ENCODE measurements around the gene LRP1B.

The LRP1B gene

GRCh38 chr2:141994066-141994465 is 136.8 kb downstream of the LRP1B start:
- Histone ChIP-seq H4K20me1 (ENCODE audit: insufficient read depth, low read length) (no peaks in the 10 kb centered on the region), H3K9me3 (ENCODE audit: low read length) (no peaks in the 10 kb centered on the region), H3K4me1 (ENCODE audit: insufficient read depth, low read length, severe bottlenecking) (no peaks in the 10 kb centered on the region), H3K9me2 (ENCODE audit: low read depth, low read length) (no peaks in the 10 kb centered on the region), H2AFZ (ENCODE audit: low read length) (no peak overlapping the region), H3K36me3 (ENCODE audit: insufficient read depth, low read length) (no peaks in the 10 kb centered on the region), H3K9ac (ENCODE audit: low read length) (no peak overlapping the region), H3K4me3 (ENCODE audit: low read depth, low read length, poor library complexity, severe bottlenecking) (no peak overlapping the region), H3K79me2 (ENCODE audit: insufficient read depth, low read length) (no peaks in the 10 kb centered on the region), H3F3A (ENCODE audit: insufficient read depth, low read length) (no peaks in the 10 kb centered on the region), H3K27ac (ENCODE audit: low read depth, low read length, poor library complexity, severe bottlenecking) (no peak overlapping the region), H3K27me3 (ENCODE audit: insufficient read depth, low read length) (no peaks in the 10 kb centered on the region), H3K4me2 (ENCODE audit: low read length) (no peak overlapping the region)
- TF ChIP-seq CTCF (IDR thresholded peaks at IDR 0.05; ENCODE audit: low read length): no peak
- no peak for TF ChIP-seq EZH2 (IDR thresholded peaks at IDR 0.05; ENCODE audit: borderline replicate concordance, low read length)

GRCh38 chr2:141992695-141993094 is 138.1 kb downstream of the LRP1B start:
- no peaks in the 10 kb centered on the region for H3K36me3 ChIP-seq (ENCODE audit: insufficient read depth, low read length)
- no peaks in the 10 kb centered on the region for H3K4me1 ChIP-seq (ENCODE audit: insufficient read depth, low read length, severe bottlenecking)
- H4K20me1 ChIP-seq (ENCODE audit: insufficient read depth, low read length): no peaks in the 10 kb centered on the region
- TF ChIP-seq CTCF (IDR thresholded peaks at IDR 0.05; ENCODE audit: low read length): no peak
- no peak for TF ChIP-seq EZH2 (IDR thresholded peaks at IDR 0.05; ENCODE audit: borderline replicate concordance, low read length)
- no peaks in the 10 kb centered on the region for H3K27me3 ChIP-seq (ENCODE audit: insufficient read depth, low read length)
- H3K79me2 ChIP-seq (ENCODE audit: insufficient read depth, low read length): no peaks in the 10 kb centered on the region
- H2AFZ ChIP-seq (ENCODE audit: low read length): no peak overlapping the region
- H3F3A ChIP-seq (ENCODE audit: insufficient read depth, low read length): no peaks in the 10 kb centered on the region
- no peak overlapping the region for H3K4me2 ChIP-seq (ENCODE audit: low read length)
- H3K9me2 ChIP-seq (ENCODE audit: low read depth, low read length): no peaks in the 10 kb centered on the region
- no peak overlapping the region for H3K4me3 ChIP-seq (ENCODE audit: low read depth, low read length, poor library complexity, severe bottlenecking)
- H3K27ac ChIP-seq (ENCODE audit: low read depth, low read length, poor library complexity, severe bottlenecking): no peak overlapping the region
- no peak overlapping the region for H3K9ac ChIP-seq (ENCODE audit: low read length)
- H3K9me3 ChIP-seq (ENCODE audit: low read length): no peaks in the 10 kb centered on the region

- H3K27me3 ChIP-seq (ENCODE audit: insufficient read depth, low read length): no peaks in the 10 kb centered on the region
- H3K27ac ChIP-seq (ENCODE audit: low read depth, low read length, poor library complexity, severe bottlenecking): no peak overlapping the region
- H3K36me3 ChIP-seq (ENCODE audit: insufficient read depth, low read length): no peaks in the 10 kb centered on the region
- no peaks in the 10 kb centered on the region for H3K9me2 ChIP-seq (ENCODE audit: low read depth, low read length)
- H2AFZ ChIP-seq (ENCODE audit: low read length): no peak overlapping the region
- TF ChIP-seq CTCF (IDR thresholded peaks at IDR 0.05; ENCODE audit: low read length) (no peak), EZH2 (IDR thresholded peaks at IDR 0.05; ENCODE audit: borderline replicate concordance, low read length) (no peak)
- no peaks in the 10 kb centered on the region for H3K79me2 ChIP-seq (ENCODE audit: insufficient read depth, low read length)
- H3F3A ChIP-seq (ENCODE audit: insufficient read depth, low read length): no peaks in the 10 kb centered on the region
- no peaks in the 10 kb centered on the region for H4K20me1 ChIP-seq (ENCODE audit: insufficient read depth, low read length)
- no peaks in the 10 kb centered on the region for H3K9me3 ChIP-seq (ENCODE audit: low read length)
- H3K4me3 ChIP-seq (ENCODE audit: low read depth, low read length, poor library complexity, severe bottlenecking): no peak overlapping the region
- H3K9ac ChIP-seq (ENCODE audit: low read length): no peak overlapping the region
- H3K4me1 ChIP-seq (ENCODE audit: insufficient read depth, low read length, severe bottlenecking): no peaks in the 10 kb centered on the region
- no peak overlapping the region for H3K4me2 ChIP-seq (ENCODE audit: low read length)
Measured at GRCh38 chr2:141968433-141968832, 162.4 kb downstream of the LRP1B start.
